K562 (cell line): Measurements from ENCODE around the gene ARPC1A. TPM values are rescaled to one million over a fixed set of nuclear protein-coding genes. Genes with fewer than 3 reads are reported as not detected.

Experiments
- CHCHD3 ChIP-seq: fragments of 250-450 bp; sonication (Bioruptor Pico); IDR thresholded peaks from 2 replicates; pipeline ENCODE4 v2.1.2; 2022; ENCODE audit warnings: mild to moderate bottlenecking
- CXXC5 ChIP-seq: fragments of 250-450 bp; sonication (Bioruptor Pico); IDR thresholded peaks from 2 replicates; pipeline ENCODE4 v1.8.0; 2022; ENCODE audit warnings: inconsistent platforms, mild to moderate bottlenecking, moderate library complexity
- HMGXB4 ChIP-seq: sonication (generic); formaldehyde crosslinking; IDR thresholded peaks from 2 replicates; pipeline ENCODE4 v1.8.1; 2023; ENCODE audit warnings: mild to moderate bottlenecking, missing genetic modification reagents
- PKNOX1 ChIP-seq: fragments of 450-650 bp; IDR thresholded peaks from 2 replicates; pipeline ENCODE4 v1.6.1; 2016
- POLR2G ChIP-seq: fragments of 200-400 bp; formaldehyde crosslinking; IDR thresholded peaks from 2 replicates; pipeline ENCODE4 v1.6.1; 2017; ENCODE audit warnings: low read depth, mild to moderate bottlenecking, antibody characterized with exemption, low read length, moderate library complexity
- RBFOX2 ChIP-seq: fragments of 200-400 bp; formaldehyde crosslinking; IDR thresholded peaks from 2 replicates; pipeline ENCODE4 v1.6.1; 2017; ENCODE audit warnings: low read depth, mild to moderate bottlenecking, low read length, moderate library complexity
- SIN3A ChIP-seq, 2 experiments: fragments of 150-350 bp in 1 of 2; IDR thresholded peaks; 2 replicates each; pipeline ENCODE4 v1.6.1; 2011 to 2016; ENCODE audit warnings: borderline replicate concordance in 2 of 2, low read depth in 2 of 2, low read length in 2 of 2, mild to moderate bottlenecking in 2 of 2, moderate library complexity in 2 of 2; ENCODE audit not compliant: control insufficient read depth in 1 of 2
- ZBTB2 ChIP-seq: fragments of 450-650 bp; IDR thresholded peaks from 2 replicates; pipeline ENCODE4 v1.6.1; 2016; ENCODE audit warnings: antibody characterized with exemption
- ZC3H11A ChIP-seq: IDR thresholded peaks from 2 replicates; pipeline ENCODE4 v1.6.1; 2012; ENCODE audit warnings: low read depth, low read length, improper control_type of control experiment
- ZFX ChIP-seq: sonication (generic); formaldehyde crosslinking; IDR thresholded peaks from 2 replicates; pipeline ENCODE4 v1.8.0; 2022; ENCODE audit warnings: mild to moderate bottlenecking, missing genetic modification reagents, moderate library complexity
- polyA plus RNA-seq, 8 experiments: library from polyadenylated mRNA; depleted of rRNA in 4 of 8; stranded (reverse) in 5 of 8; unstranded in 3 of 8; fragments of >200 nt; fragmentation: Nextera tagmentation in 2 of 8; fragmentation: Illumina TruSeq in 1 of 8; extraction: Ambion mirVana in 2 of 8; extraction: Trizol in 1 of 8; gene quantifications; 2 replicates each; pipeline versions ENCODE4 v1.2.1 to v1.2.3, GENCODE V29; 2011 to 2014; ENCODE audit warnings: inconsistent platforms in 1 of 8, missing spikeins in 1 of 8
- total RNA-seq, 7 experiments: library from RNA; depleted of rRNA in 6 of 7; stranded (reverse); fragments of >200 nt in 6 of 7; fragmentation: Illumina TruSeq in 2 of 7; extraction: Trizol in 2 of 7; gene quantifications; 2 replicates each; pipeline versions ENCODE4 v1.2.1 to v1.2.3, GENCODE V29; 2011 to 2021; ENCODE audit warnings: low replicate concordance in 1 of 7

Gene ARPC1A
- total and polyA plus RNA-seq, 9 of the 15 experiments (the other 6 are each of a cell fraction or from before 2014, with no cell fraction given) = 39.5 to 151 (median 86.1) TPM

- TF ChIP-seq RBFOX2 = peak; percentile 97
- peak; percentile 99 for TF ChIP-seq ZBTB2
- TF ChIP-seq HMGXB4 (CRISPR knock-in tag) = peak; percentile 63
- TF ChIP-seq PKNOX1 = peak; percentile 76
- peak; percentile 95 for TF ChIP-seq POLR2G
- peak; percentile 93 for TF ChIP-seq CXXC5
- TF ChIP-seq SIN3A (IDR thresholded peaks at IDR 0.05; ENCODE audit: borderline replicate concordance in 2 of 2, control insufficient read depth in 1 of 2, low read depth in 2 of 2, low read length in 2 of 2) = peak; percentile 70 to 85; a peak in 2 of 4 replicates
- peak; percentile 92 for TF ChIP-seq ZFX
- TF ChIP-seq CHCHD3 (CRISPR knock-in tag) = no peak
- TF ChIP-seq ZC3H11A = 0 out of 2 replicates have a peak, but pooled peaks have one; percentile 30
- TF ChIP-seq, all 486 proteins: peak for 160
Observed at GRCh38 chr7:99325592-99326407, at the start of gene ARPC1A (continued).
